GM12878 (cell line): ENCODE data around the gene SDK2. TPM values are rescaled to one million over a fixed set of nuclear protein-coding genes. Genes with fewer than 3 reads are reported as not detected.

Experiments used
- ATAC-seq: fragments of 200-7000 bp; cut with Tn5 transposase; 3 replicates; pipeline ENCODE4 v1.9.1; 2020; ENCODE audit warnings: mild to moderate bottlenecking, moderate library complexity
- BruUV-seq: library from RNA; stranded (reverse); fragments of 400-500 nt; replicated peaks from 2 replicates; lab custom pipeline; 2021; lab: Mats Ljungman, UMichigan
- CTCF ChIA-PET: fragments of 300-600 bp; sonication (Branson Sonifier 250); formaldehyde crosslinking; extraction: SDS; loops from one replicate; lab custom pipeline; 2021; ENCODE audit warnings: inconsistent platforms; lab: Yijun Ruan, JAX
- POLR2A ChIA-PET: fragments of 350-600 bp; formaldehyde crosslinking; extraction: SDS; loops from one replicate; lab custom pipeline; 2021; ENCODE audit warnings: inconsistent platforms; lab: Charles Lee
- RAD21 ChIA-PET: fragments of 300-600 bp; sonication (Branson Sonifier 250); formaldehyde crosslinking; loops from one replicate; lab custom pipeline; 2023; ENCODE audit warnings: antibody characterized with exemption; ENCODE audit not compliant: unreplicated experiment; lab: Charles Lee
- SMC1A ChIA-PET: fragments of 300-600 bp; sonication (Branson Sonifier 250); formaldehyde crosslinking; loops from one replicate; lab custom pipeline; 2023; ENCODE audit not compliant: unreplicated experiment, uncharacterized antibody; lab: Charles Lee
- DNase-seq: peaks from one replicate; pipeline ENCODE4 v3.0.0-alpha.2; 2011; ENCODE audit warnings: low read depth, low spot score
- FAIRE-seq: peaks from 3 replicates; lab custom pipeline; 2011; peaks lifted over from hg19 to GRCh38; lab: Jason Lieb, UNC
- H2AFZ ChIP-seq: 2 replicates; pipeline ENCODE4 v1.6.0; 2011; ENCODE audit warnings: low read depth, low read length, control low read depth; ENCODE audit not compliant: control insufficient read depth
- H3K27ac ChIP-seq: 2 replicates; pipeline ENCODE4 v1.5.1; 2011; ENCODE audit warnings: control low read depth; ENCODE audit not compliant: control insufficient read depth, insufficient read depth
- H3K27me3 ChIP-seq, 2 experiments: replicated peaks in 1 of 2; 2 replicates each; pipeline versions ENCODE4 v1.6.0 to v1.6.1; 2011; ENCODE audit warnings: low read length in 1 of 2; ENCODE audit not compliant: control insufficient read depth in 2 of 2, insufficient read depth in 2 of 2
- H3K36me3 ChIP-seq, 2 experiments: 2 replicates each; pipeline ENCODE4 v1.5.1; 2011; ENCODE audit warnings: low read length in 1 of 2; ENCODE audit not compliant: control insufficient read depth in 2 of 2, insufficient read depth in 2 of 2
- H3K4me1 ChIP-seq: 2 replicates; pipeline ENCODE4 v1.6.1; 2011; ENCODE audit warnings: mild to moderate bottlenecking, low read length, moderate library complexity, mixed read lengths; ENCODE audit not compliant: control insufficient read depth, insufficient read depth
- H3K4me2 ChIP-seq: 2 replicates; pipeline ENCODE4 v1.6.0; 2011; ENCODE audit warnings: control low read depth; ENCODE audit not compliant: control insufficient read depth, insufficient read depth
- H3K4me3 ChIP-seq: fragments of 200-600 bp; sonication (generic); 2 replicates; pipeline ENCODE4 v1.5.1; 2016
- H3K79me2 ChIP-seq: 2 replicates; pipeline ENCODE4 v1.6.0; 2011; ENCODE audit warnings: low read length; ENCODE audit not compliant: control insufficient read depth, insufficient read depth
- H3K9ac ChIP-seq: 2 replicates; pipeline ENCODE4 v1.8.0; 2011; ENCODE audit warnings: low read length, control low read depth, mixed read lengths; ENCODE audit not compliant: control insufficient read depth, insufficient read depth
- H3K9me3 ChIP-seq: replicated peaks from 3 replicates; pipeline ENCODE4 v1.5.1; 2011; ENCODE audit warnings: mild to moderate bottlenecking, low read length; ENCODE audit not compliant: control insufficient read depth, insufficient read depth
- H4K20me1 ChIP-seq: 2 replicates; pipeline ENCODE4 v1.6.0; 2011; ENCODE audit not compliant: control insufficient read depth, insufficient read depth
- CHD1 ChIP-seq: IDR thresholded peaks from 2 replicates; pipeline ENCODE4 v1.6.1; 2012; ENCODE audit warnings: low read depth, low read length, improper control_type of control experiment
- CREM ChIP-seq: IDR thresholded peaks from 2 replicates; pipeline ENCODE4 v1.6.1; 2014; ENCODE audit warnings: antibody characterized with exemption, low read depth
- E2F8 ChIP-seq: fragments of 450-650 bp; IDR thresholded peaks from 2 replicates; pipeline ENCODE4 v1.6.1; 2018; ENCODE audit warnings: mild to moderate bottlenecking, low read depth, moderate library complexity; ENCODE audit not compliant: partially characterized antibody
- EED ChIP-seq: sonication (generic); IDR thresholded peaks from 2 replicates; pipeline ENCODE4 v1.6.1; 2016; ENCODE audit warnings: antibody characterized with exemption, low read depth
- HDAC2 ChIP-seq: fragments of 200-600 bp; sonication (generic); IDR thresholded peaks from 2 replicates; pipeline ENCODE4 v1.6.1; 2017
- IKZF2 ChIP-seq, 2 experiments: fragments of 450-650 bp; IDR thresholded peaks; 2 replicates each; pipeline ENCODE4 v1.6.1; 2017; ENCODE audit warnings: mild to moderate bottlenecking in 2 of 2, moderate library complexity in 2 of 2
- KAT2A ChIP-seq: conservative IDR thresholded peaks from 2 replicates; pipeline ENCODE4 v1.6.1; 2011; ENCODE audit warnings: low read depth, low read length; ENCODE audit not compliant: control insufficient read depth
- MXI1 ChIP-seq: fragments of 150-350 bp; IDR thresholded peaks from 2 replicates; pipeline ENCODE4 v1.6.1; 2011; ENCODE audit warnings: low read depth, mild to moderate bottlenecking, inconsistent platforms, low read length, improper control_type of control experiment
- PRDM15 ChIP-seq: fragments of 450-650 bp; formaldehyde crosslinking; IDR thresholded peaks from 2 replicates; pipeline ENCODE4 v1.4.0; 2020; ENCODE audit warnings: mild to moderate bottlenecking, moderate library complexity
- SIN3A ChIP-seq: IDR thresholded peaks from 2 replicates; pipeline ENCODE4 v1.6.1; 2012; ENCODE audit warnings: low read depth, low read length, improper control_type of control experiment
- YBX1 ChIP-seq: fragments of 450-650 bp; IDR thresholded peaks from 2 replicates; pipeline ENCODE4 v1.6.1; 2016; ENCODE audit warnings: antibody characterized with exemption
- ZNF622 ChIP-seq: fragments of 450-650 bp; IDR thresholded peaks from 2 replicates; pipeline ENCODE4 v1.6.1; 2017; ENCODE audit warnings: mild to moderate bottlenecking, inconsistent platforms
- ZNF687 ChIP-seq: fragments of 450-650 bp; IDR thresholded peaks from 2 replicates; pipeline ENCODE4 v1.6.1; 2017; ENCODE audit warnings: mild to moderate bottlenecking, moderate library complexity
- WGBS: methylation state at CpG from one replicate; pipeline ENCODE4 v1.1.6; 2016; ENCODE audit warnings: low lambda C conversion rate; ENCODE audit not compliant: insufficient replicate concordance, insufficient coverage; ENCODE audit errors: missing lambda C conversion rate; 5-methylcytosine and 5-hydroxymethylcytosine counted together
- in situ Hi-C: fragments of 300-500 bp; cut with MboI; formaldehyde crosslinking; loops from 9 replicates; pipeline ENCODE4 v1.14.3; 2018; ENCODE audit warnings: mixed read lengths
- intact Hi-C: fragments of 100-400 bp; cut with micrococcal nuclease; formaldehyde crosslinking; loops from one replicate; pipeline ENCODE4 v1.14.2; 2022; ENCODE audit not compliant: unreplicated experiment
- polyA plus RNA-seq, 11 experiments: library from polyadenylated mRNA; depleted of rRNA in 4 of 11; unstranded in 6 of 11; stranded (reverse) in 5 of 11; fragments of >200 nt; fragmentation: Nextera tagmentation in 4 of 11; fragmentation: Illumina TruSeq in 1 of 11; extraction: Ambion mirVana in 4 of 11; extraction: Trizol in 1 of 11; gene quantifications; 1 replicate in 1 of 11; 2 replicates in 10 of 11; pipeline versions ENCODE4 v1.2.1 to v1.2.3, GENCODE V29; 2011 to 2016; ENCODE audit warnings: inconsistent platforms in 2 of 11, missing spikeins in 2 of 11, low read depth in 1 of 11
- total RNA-seq, 4 experiments: library from RNA; depleted of rRNA in 3 of 4; stranded (reverse); fragments of >200 nt in 3 of 4; fragmentation: Illumina TruSeq in 1 of 4; extraction: Trizol in 1 of 4; gene quantifications; 2 replicates each; pipeline versions ENCODE4 v1.2.1 to v1.2.3, GENCODE V29; 2013 to 2021

The SDK2 gene
- total and polyA plus RNA-seq, 10 of the 15 experiments (the other 5 are each of a cell fraction or from before 2014, with no cell fraction given), result 0.03 to 0.08 (median 0.03) TPM; not detected in 7

GRCh38 chr17:73584049-73584448 is 60.2 kb downstream of the SDK2 start:
- in situ Hi-C loops, result no loop called here
- intact Hi-C loops, result no loop called here
- ChIA-PET SMC1A (no interaction called here), RAD21 (interaction anchor here (0.8 kb wide), 1 partner anchor 153 kb away, joined by 3 read pairs; no protein-coding TSS in a partner anchor), POLR2A (no interaction called here), CTCF (interaction anchor here (1.2 kb wide), 1 partner anchor 126 kb away, joined by 3 read pairs; no protein-coding TSS in a partner anchor)
- Histone ChIP-seq H3K79me2 (no peaks in the 10 kb centered on the region), H3K36me3 (no peaks in the 10 kb centered on the region), H3K27ac (no peak overlapping the region), H3K27me3 (peaks cover 0 to 4% of the 10 kb centered on the region in 2 experiments; a peak in 3 of 4 replicates), H3K4me1 (peaks cover 7% of the 10 kb centered on the region), H3K4me2 (no peak overlapping the region), H3K4me3 (no peak overlapping the region), H3K9me3 (no peaks in the 10 kb centered on the region), H3K9ac (no peak overlapping the region), H4K20me1 (no peaks in the 10 kb centered on the region), H2AFZ (no peak overlapping the region)
- TF ChIP-seq EED, result no peak
- no peak for TF ChIP-seq IKZF2 (IDR thresholded peaks at IDR 0.05)
- no peak for TF ChIP-seq SIN3A
- TF ChIP-seq ZNF687, result no peak
- TF ChIP-seq CHD1, result no peak
- TF ChIP-seq PRDM15 (CRISPR knock-in tag), result no peak
- no peak for TF ChIP-seq CREM
- no peak for TF ChIP-seq YBX1
- TF ChIP-seq KAT2A, result no peak
- no peak for TF ChIP-seq ZNF622
- TF ChIP-seq HDAC2, result no peak
- no peak for TF ChIP-seq MXI1
- no peak for TF ChIP-seq E2F8
- no peak for ATAC-seq
- BruUV-seq, result no TSS peak
- FAIRE-seq, result no peak
- WGBS, result 20% methylated on average over 11 of the region's 11 CpGs
- no peak for DNase-seq
